ACHN (cell line): ENCODE results near the gene SCAF1.
A peak's percentile ranks its signal among the peaks of the same experiment; 100 is the strongest.

ENCODE experiments used
- DNase-seq: peaks from one replicate; pipeline ENCODE4 v3.0.0-alpha.2; 2015
- in situ Hi-C: cut with HindIII; loops from 2 replicates; pipeline ENCODE4 v1.10.0; 2017; ENCODE audit warnings: low sequenced_read_pairs, low pct_ligation_motif_present, low pct_unique_long_range_greater_than_20kb

The SCAF1 gene

GRCh38 chr19:49677901-49678674 is 36.1 kb downstream of the SCAF1 start:
- in situ Hi-C loops: no loop called here
- DNase-seq: peak; percentile 73

GRCh38 chr19:49678985-49679770 is 37.2 kb downstream of the SCAF1 start:
- no peak for DNase-seq
- in situ Hi-C loops: no loop called here

- no peak for DNase-seq
- in situ Hi-C loops: no loop called here
Observed at GRCh38 chr19:49679771-49680413, 37.9 kb downstream of the SCAF1 start.

- DNase-seq: peak; percentile 80
- in situ Hi-C loops: no loop called here
Observed at GRCh38 chr19:49680421-49681351, 38.7 kb downstream of the SCAF1 start.

GRCh38 chr19:49681830-49682229 is 39.8 kb downstream of the SCAF1 start:
- in situ Hi-C loops: no loop called here
- DNase-seq: no peak

GRCh38 chr19:49682274-49682673 is 40.3 kb downstream of the SCAF1 start:
- in situ Hi-C loops: no loop called here
- DNase-seq: no peak

GRCh38 chr19:49683814-49684250 is 41.8 kb downstream of the SCAF1 start:
- in situ Hi-C loops: no loop called here
- no peak for DNase-seq

GRCh38 chr19:49684251-49684982 is 42.4 kb downstream of the SCAF1 start:
- no peak for DNase-seq
- in situ Hi-C loops: no loop called here

GRCh38 chr19:49684983-49685553 is 43.1 kb downstream of the SCAF1 start:
- DNase-seq: no peak
- in situ Hi-C loops: no loop called here

- DNase-seq: no peak
- in situ Hi-C loops: no loop called here
Observed at GRCh38 chr19:49685845-49686332, 43.9 kb downstream of the SCAF1 start.

- DNase-seq: no peak
- in situ Hi-C loops: no loop called here
Observed at GRCh38 chr19:49686503-49687088, 44.6 kb downstream of the SCAF1 start.

- in situ Hi-C loops: no loop called here
- no peak for DNase-seq
Observed at GRCh38 chr19:49687150-49687549, 45.1 kb downstream of the SCAF1 start.

- no peak for DNase-seq
- in situ Hi-C loops: no loop called here
Observed at GRCh38 chr19:49687566-49688316, 45.7 kb downstream of the SCAF1 start.

- in situ Hi-C loops: no loop called here
- no peak for DNase-seq
Observed at GRCh38 chr19:49688531-49689132, 46.6 kb downstream of the SCAF1 start.

- no peak for DNase-seq
- in situ Hi-C loops: no loop called here
Observed at GRCh38 chr19:49689133-49690078, 47.4 kb downstream of the SCAF1 start, which contains the start of gene ADM5. TSS of gene ADM5 (plus strand) at chr19:49689594. CDS start at chr19:49689838, 244 bp downstream.
